Ectodermal cell (in vitro differentiated cells): ENCODE results near the gene PRKD2.

Experiments used
- H3K27ac ChIP-seq: 2 replicates; pipeline ENCODE4 v1.7.0; 2013; ENCODE audit warnings: mild to moderate bottlenecking, low read depth, low read length; ENCODE audit not compliant: insufficient read depth, poor library complexity, severe bottlenecking
- H3K27me3 ChIP-seq: 2 replicates; pipeline ENCODE4 v1.7.0; 2013; ENCODE audit warnings: mild to moderate bottlenecking, low read length; ENCODE audit not compliant: insufficient read depth, control insufficient read depth, poor library complexity, severe bottlenecking
- H3K36me3 ChIP-seq: one replicate; pipeline ENCODE4 v1.7.0; 2013; ENCODE audit warnings: low read length; ENCODE audit not compliant: control insufficient read depth, insufficient read depth
- H3K4me1 ChIP-seq: one replicate; pipeline ENCODE4 v1.7.0; 2013; ENCODE audit warnings: low read length; ENCODE audit not compliant: control insufficient read depth, insufficient read depth
- H3K4me3 ChIP-seq: 2 replicates; pipeline ENCODE4 v1.7.0; 2013; ENCODE audit warnings: low read depth, low read length, control low read depth; ENCODE audit not compliant: insufficient read depth
- H3K9me3 ChIP-seq: 2 replicates; pipeline ENCODE4 v1.7.0; 2013; ENCODE audit warnings: mild to moderate bottlenecking, low read length, moderate library complexity; ENCODE audit not compliant: control insufficient read depth
- WGBS, 2 experiments: methylation state at CpG; one replicate each; pipeline ENCODE4 v1.1.7; 2013; ENCODE audit warnings: missing lambda C conversion rate in 2 of 2; 5-methylcytosine and 5-hydroxymethylcytosine counted together

PRKD2 gene

GRCh38 chr19:46755077-46755852, 38.4 kb upstream of the PRKD2 start:
- H3K4me1 ChIP-seq: no peaks in the 10 kb centered on the region
- no peaks in the 10 kb centered on the region for H3K27me3 ChIP-seq
- 95 to 96% methylated on average over 39 of the region's 39 CpGs for WGBS, 2 experiments
- no peaks in the 10 kb centered on the region for H3K9me3 ChIP-seq
- no peak overlapping the region for H3K4me3 ChIP-seq
- no peak overlapping the region for H3K27ac ChIP-seq
- peaks cover 4% of the 10 kb centered on the region for H3K36me3 ChIP-seq

GRCh38 chr19:46753420-46754155, 36.7 kb upstream of the PRKD2 start:
- 47% methylated on average over 4 of the region's 4 CpGs for WGBS, 2 experiments
- Histone ChIP-seq H3K4me1 (no peaks in the 10 kb centered on the region), H3K36me3 (peaks cover 4% of the 10 kb centered on the region)

GRCh38 chr19:46748325-46749109, 31.6 kb upstream of the PRKD2 start:
- Histone ChIP-seq H3K27me3 (no peaks in the 10 kb centered on the region), H3K36me3 (peaks cover 4% of the 10 kb centered on the region), H3K4me3 (no peak overlapping the region), H3K4me1 (peaks cover 7% of the 10 kb centered on the region), H3K9me3 (no peaks in the 10 kb centered on the region), H3K27ac (no peak overlapping the region)
- 87 to 88% methylated on average over 21 of the region's 21 CpGs for WGBS, 2 experiments

More at GRCh38 chr19:46753420-46754155, 36.7 kb upstream of the PRKD2 start:
- H3K4me3 ChIP-seq: no peak overlapping the region
- no peak overlapping the region for H3K27ac ChIP-seq
- H3K27me3 ChIP-seq: no peaks in the 10 kb centered on the region
- H3K9me3 ChIP-seq: no peaks in the 10 kb centered on the region

GRCh38 chr19:46746281-46747057, 29.6 kb upstream of the PRKD2 start, which contains the start of gene STRN4:
TSS of gene STRN4 (minus strand) at chr19:46746450. CDS start at chr19:46746430, 20 bp downstream.
- Histone ChIP-seq H3K36me3 (no peaks in the 10 kb centered on the region), H3K27me3 (no peaks in the 10 kb centered on the region), H3K27ac (peak within 1 kb of the TSS; percentile 67), H3K9me3 (no peaks in the 10 kb centered on the region), H3K4me3 (peak within 1 kb of the TSS; percentile 91), H3K4me1 (peaks cover 10% of the 10 kb centered on the region)
- WGBS, 2 experiments: 1% methylated on average over 73 to 74 of the region's 74 CpGs

GRCh38 chr19:46745521-46746280, 28.8 kb upstream of the PRKD2 start, which contains the start of gene FKRP:
TSS of gene FKRP (plus strand) at chr19:46746057. CDS start at chr19:46755451, 9,394 bp downstream.
- no peaks in the 10 kb centered on the region for H3K9me3 ChIP-seq
- peaks cover 13% of the 10 kb centered on the region for H3K4me1 ChIP-seq
- no peaks in the 10 kb centered on the region for H3K36me3 ChIP-seq
- 0% methylated on average over 68 of the region's 68 CpGs for WGBS, 2 experiments
- H3K27ac ChIP-seq: peak within 1 kb of the TSS; percentile 67
- no peaks in the 10 kb centered on the region for H3K27me3 ChIP-seq
- peak within 1 kb of the TSS; percentile 91 for H3K4me3 ChIP-seq

GRCh38 chr19:46745030-46745429, 28.1 kb upstream of the PRKD2 start:
- no peak overlapping the region for H3K27ac ChIP-seq
- WGBS, 2 experiments: 44 to 50% methylated on average over 8 of the region's 8 CpGs

GRCh38 chr19:46744005-46744691, 27.2 kb upstream of the PRKD2 start:
- Histone ChIP-seq H3K27ac (no peak overlapping the region), H3K27me3 (no peaks in the 10 kb centered on the region), H3K9me3 (no peaks in the 10 kb centered on the region), H3K4me3 (no peak overlapping the region), H3K4me1 (peaks cover 13% of the 10 kb centered on the region), H3K36me3 (peaks cover 2% of the 10 kb centered on the region)
- WGBS, 2 experiments: 86 to 93% methylated on average over 12 of the region's 12 CpGs

More at GRCh38 chr19:46745030-46745429, 28.1 kb upstream of the PRKD2 start:
- Histone ChIP-seq H3K9me3 (no peaks in the 10 kb centered on the region), H3K36me3 (no peaks in the 10 kb centered on the region), H3K4me3 (peak overlapping the region; percentile 91), H3K4me1 (peaks cover 13% of the 10 kb centered on the region), H3K27me3 (no peaks in the 10 kb centered on the region)

- Histone ChIP-seq H3K4me1 (peaks cover 23% of the 10 kb centered on the region), H3K27ac (no peak overlapping the region), H3K9me3 (no peaks in the 10 kb centered on the region), H3K36me3 (peaks cover 7% of the 10 kb centered on the region), H3K4me3 (no peak overlapping the region), H3K27me3 (no peaks in the 10 kb centered on the region)
- 87 to 94% methylated on average over 3 of the region's 4 CpGs for WGBS, 2 experiments
Measured at GRCh38 chr19:46742926-46743480, 26.1 kb upstream of the PRKD2 start.
